ENCODE measurements around the gene C2CD3.

GRCh38 chr11:74212533-74212932, 41.7 kb upstream of the C2CD3 start:
- TF ChIP-seq CTCF (IDR thresholded peaks at IDR 0.05; ENCODE audit: low read depth, low read length) (no peak), EZH2phosphoT487 (IDR thresholded peaks at IDR 0.05; ENCODE audit: low read depth) (no peak)
